ENCODE measurements around the gene AHCYL1.
"Not testable (repeated sequence)": the region's sequence is repeated elsewhere in the genome, so short reads cannot be mapped to it uniquely, and the experiment has no call there.

AHCYL1 gene

DNA sequence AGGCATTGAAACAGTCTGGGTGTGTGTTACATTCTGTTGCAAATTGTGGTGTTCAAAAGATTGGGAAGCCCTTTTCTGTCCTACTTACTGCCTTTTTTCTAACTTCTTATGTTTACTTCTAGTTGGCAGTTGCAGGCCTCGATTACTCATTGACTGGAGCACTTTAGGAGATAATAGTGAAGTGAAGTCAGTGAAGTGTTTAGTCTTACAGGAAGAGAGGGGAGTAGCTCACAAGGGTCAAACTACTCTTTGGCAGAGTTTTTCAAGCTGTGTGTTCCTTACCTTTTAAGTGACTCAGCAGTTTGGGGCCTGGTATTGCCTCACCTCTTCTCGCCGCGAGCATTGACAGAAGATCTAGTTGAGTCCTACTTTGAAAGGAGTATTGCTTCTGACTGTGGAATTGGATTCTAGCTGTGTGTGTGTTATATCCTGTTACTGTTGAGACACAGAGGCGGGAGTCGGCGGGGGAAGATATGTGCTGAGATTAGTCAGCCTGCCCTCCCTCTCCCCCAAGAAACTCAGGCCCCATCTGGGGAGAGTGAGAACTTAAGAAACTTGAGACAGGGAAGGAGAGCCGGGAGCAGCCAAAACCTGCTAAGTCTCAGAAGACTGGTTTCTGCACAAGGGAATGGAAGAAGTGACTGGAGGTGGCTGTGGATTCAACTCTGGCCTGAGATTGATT lies 19.3 kb downstream of the AHCYL1 start:
- DNase-seq: peak; percentile 37

GRCh38 chr1:110004583-110004982 lies 20.0 kb downstream of the AHCYL1 start:
- DNase-seq: peak; percentile 28

GRCh38 chr1:110005971-110006370 lies 21.4 kb downstream of the AHCYL1 start:
- no peak for DNase-seq

- DNase-seq: no peak
Measured at GRCh38 chr1:110006516-110006915, 22.0 kb downstream of the AHCYL1 start.

DNA sequence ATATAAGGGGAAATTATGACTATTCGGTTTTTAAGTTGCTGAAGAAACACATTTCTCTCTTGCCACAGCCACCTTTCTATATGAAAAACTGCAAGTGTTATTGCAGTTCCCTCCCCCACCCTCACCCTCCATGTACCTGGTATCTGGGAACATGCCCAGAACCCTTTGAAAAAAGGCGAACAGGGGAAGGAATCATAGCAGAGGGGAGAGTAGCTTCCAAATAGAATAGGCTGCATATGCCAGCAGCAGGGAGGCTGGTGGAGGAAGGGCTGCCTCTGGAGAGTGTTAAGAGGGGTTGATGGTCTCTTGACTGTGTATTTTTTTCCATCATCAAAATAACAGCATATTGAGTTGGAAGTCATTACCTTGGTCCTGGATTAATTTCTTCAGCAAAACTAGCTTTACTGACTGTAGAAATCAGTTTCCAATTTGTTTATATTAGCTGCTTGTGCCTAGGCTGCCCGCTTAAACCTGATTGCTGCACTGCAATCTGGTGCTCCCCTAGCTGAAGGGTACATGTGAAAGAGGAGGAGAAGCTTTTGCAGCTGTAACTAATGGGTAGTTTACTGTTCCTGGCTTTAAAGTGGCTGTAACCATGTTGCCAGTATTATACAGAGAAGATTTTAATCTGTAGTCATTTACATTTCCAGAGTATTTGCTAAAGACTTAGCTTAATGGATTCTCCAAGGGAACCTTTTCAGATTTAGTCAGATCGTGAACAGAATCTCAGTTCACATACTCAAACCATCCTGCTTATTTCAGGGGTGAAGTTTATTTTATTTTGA lies 22.7 kb downstream of the AHCYL1 start:
- DNase-seq: no peak

GRCh38 chr1:110008971-110009565 lies 24.5 kb downstream of the AHCYL1 start:
- DNase-seq: no peak

DNA sequence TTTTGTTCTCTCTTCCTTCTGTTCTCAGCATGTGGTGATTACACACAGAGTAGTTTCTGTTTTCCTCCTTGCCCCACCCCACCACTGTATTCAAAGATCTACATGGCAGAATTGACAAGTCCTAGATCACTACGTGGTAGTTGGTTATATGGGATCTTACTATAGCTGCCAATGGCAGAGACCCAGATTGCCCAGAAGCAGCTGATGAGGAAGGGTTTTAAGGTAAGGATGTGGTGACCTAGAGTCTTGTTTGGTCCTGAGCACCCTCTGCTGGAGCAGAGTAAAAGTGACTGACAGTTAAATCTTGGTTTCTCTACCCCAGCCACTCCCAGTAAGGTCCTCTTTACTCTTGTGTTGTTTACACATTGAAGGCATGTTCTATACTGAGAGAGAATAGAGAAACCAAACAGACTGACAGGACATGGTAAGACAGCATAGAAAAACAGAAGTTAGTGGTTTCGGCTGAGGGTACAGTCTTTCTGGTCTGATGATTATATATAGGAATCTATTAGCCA lies 27.0 kb downstream of the AHCYL1 start:
- peak; percentile 29 for DNase-seq

GRCh38 chr1:110012100-110012780 lies 27.7 kb downstream of the AHCYL1 start:
- no peak for DNase-seq

DNA sequence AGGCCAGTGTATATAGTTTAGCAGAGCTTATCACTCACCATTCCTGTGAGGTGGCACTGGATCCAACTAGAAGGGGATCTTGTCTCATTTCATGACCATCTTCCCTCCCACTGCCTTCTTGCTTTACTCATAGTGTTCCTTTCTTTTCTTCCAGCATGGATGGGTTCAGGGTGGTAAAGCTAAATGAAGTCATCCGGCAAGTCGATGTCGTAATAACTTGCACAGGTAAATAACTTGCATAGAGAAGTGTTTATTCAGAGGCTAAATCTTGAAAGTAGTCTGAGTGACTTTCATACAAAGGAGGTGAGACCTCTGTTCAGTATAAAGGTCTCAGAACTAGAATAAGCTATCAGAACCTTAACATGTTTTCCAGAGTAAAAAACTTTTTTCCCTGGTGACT lies 33.2 kb downstream of the AHCYL1 start:
- no peak for DNase-seq

DNA sequence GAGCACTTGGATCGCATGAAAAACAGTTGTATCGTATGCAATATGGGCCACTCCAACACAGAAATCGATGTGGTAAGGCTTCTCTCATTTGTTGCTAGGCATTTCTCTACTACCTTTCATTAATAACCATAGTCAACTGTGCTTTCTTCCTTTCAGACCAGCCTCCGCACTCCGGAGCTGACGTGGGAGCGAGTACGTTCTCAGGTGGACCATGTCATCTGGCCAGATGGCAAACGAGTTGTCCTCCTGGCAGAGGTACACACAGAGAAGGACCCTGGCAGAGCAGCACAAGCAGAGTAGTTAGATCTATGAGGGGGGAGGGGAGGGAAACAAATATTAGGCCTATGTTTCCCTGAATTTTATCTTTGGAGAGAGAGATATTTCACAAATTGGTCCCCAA lies 33.8 kb downstream of the AHCYL1 start:
- DNase-seq: no peak

GRCh38 chr1:110019770-110020169 lies 35.2 kb downstream of the AHCYL1 start:
- DNase-seq: no peak

DNA sequence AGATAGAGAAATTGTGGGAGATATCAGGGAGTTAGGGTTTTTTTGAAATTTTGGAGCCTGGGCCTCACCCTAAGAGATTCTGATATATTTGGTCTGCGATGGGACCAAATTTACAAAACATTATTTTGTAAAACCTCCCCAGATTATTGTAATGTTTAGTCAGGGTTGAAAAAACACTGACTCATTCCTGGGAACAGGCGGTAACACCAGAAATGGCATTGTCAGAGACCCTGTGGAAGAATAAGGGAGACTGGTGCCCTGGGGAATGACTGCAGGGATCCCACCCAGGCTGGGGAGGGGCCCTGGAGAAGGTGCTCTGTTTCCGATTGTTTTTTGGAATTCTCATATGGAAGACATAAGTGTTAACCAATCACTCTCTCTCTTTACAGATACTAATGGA lies 36.7 kb downstream of the AHCYL1 start:
- DNase-seq: no peak

DNA sequence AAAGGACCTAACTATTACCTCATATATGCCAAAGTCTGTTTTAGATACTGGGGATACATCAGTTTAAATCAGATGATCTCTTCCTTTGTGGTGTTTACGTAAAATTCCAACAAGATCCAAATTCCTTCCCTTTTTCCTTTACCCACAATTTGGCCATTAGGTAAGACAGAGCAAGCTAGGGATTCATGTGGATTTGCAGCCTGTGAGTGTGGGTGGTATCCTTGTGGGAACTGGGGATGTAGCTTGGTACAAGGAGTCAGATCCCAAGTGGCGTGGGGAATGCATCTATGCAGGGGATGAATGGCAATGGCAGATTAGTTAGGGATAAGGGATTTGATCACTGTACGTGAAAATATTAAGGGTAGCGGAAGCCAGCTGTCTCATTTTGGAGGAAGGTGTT lies 40.0 kb downstream of the AHCYL1 start:
- no peak for DNase-seq

- DNase-seq: not testable (repeated sequence)
Measured at GRCh38 chr1:110030687-110031086, 46.1 kb downstream of the AHCYL1 start.

DNA sequence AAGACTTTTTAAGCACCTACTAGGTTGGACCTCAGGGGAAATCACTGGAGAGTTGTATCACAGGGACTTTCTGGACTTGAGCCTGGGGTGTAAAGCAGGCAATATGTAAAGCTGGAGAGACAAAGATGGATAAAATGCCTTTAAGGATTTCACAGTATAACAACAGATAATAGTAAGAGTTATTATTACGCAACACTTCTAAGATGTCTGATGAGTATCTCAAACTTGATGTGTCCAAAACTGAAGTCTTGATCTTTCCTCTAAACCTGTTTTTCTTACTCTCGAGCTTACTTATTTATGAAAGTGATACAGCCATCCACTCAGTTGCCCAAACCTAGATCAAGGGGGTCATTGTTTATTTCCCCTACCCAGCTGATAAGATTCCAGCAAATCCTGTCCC lies 47.8 kb downstream of the AHCYL1 start:
- DNase-seq: no peak

DNA sequence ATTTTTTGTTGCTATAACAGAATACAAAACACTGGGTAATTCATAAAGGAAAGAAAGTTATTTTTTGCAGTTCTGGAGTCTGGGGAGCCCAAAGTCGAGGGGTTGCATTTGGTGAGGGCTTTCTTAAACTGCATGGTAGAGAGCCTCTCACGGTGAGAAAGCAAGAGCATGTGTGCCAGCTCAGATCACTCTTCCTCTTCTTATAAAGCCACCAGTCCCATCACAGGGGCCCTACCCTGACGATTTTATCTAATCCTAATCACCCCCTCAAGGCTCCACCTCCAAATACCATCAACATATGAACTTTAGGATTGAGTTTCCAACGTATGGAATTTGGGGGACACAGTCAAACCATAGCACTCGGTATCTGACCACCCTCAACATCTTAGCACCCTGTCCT lies 48.9 kb downstream of the AHCYL1 start:
- no peak for DNase-seq

- no peak for DNase-seq
Measured at GRCh38 chr1:110034040-110034450, 49.5 kb downstream of the AHCYL1 start.

- peak; percentile 92 for DNase-seq
Measured at GRCh38 chr1:110034451-110035235, 50.1 kb downstream of the AHCYL1 start, which contains the start of gene STRIP1. STRIP1 (plus strand) TSS chr1:110034624; CDS start chr1:110034638, 14 bp downstream.

DNA sequence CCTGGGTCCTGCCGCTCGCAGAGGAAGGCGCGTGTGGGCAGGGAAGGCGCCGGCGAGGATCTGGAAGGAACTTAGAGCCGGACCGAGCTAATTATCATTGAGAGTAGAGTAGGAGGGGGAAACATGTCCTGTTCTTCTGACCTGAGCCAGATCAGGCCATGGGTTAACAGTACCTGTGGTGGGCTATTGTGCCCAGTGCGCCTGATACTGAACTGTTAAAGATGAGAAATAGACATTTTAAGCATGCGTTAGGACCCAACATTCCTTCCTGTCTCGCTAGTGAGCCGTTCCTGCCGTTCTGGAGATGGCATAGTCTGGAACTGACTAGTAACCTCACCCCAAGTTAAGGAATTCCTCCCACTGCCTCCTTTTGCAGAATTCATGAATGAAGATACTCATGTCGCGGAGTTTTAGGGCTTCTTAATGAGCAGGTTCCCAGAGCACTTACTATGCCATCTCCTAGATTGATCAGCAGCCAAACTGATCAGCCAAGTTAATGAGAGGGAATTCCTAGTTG lies 50.7 kb downstream of the AHCYL1 start:
- DNase-seq: no peak

- no peak for DNase-seq
Measured at GRCh38 chr1:110038271-110038670, 53.7 kb downstream of the AHCYL1 start.

DNA sequence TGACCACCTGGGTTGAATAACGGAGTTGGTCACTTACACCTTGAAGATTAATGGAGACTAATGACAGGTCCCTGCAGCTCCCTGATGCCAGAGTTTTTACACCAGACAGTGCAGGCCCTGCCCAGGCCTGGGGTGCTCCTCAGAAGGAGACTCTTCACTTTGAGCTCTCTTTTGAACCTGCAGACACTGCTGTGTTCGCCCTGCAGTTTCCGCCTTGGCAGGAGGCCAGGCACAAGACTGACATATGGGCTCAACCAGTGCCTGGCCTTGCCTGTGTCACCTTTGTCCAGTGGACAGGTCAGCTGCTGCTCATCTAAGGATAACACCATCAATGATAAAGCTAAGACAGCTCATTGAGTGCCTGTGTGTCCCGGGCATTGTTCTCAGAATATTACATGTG lies 55.1 kb downstream of the AHCYL1 start:
- no peak for DNase-seq

DNA sequence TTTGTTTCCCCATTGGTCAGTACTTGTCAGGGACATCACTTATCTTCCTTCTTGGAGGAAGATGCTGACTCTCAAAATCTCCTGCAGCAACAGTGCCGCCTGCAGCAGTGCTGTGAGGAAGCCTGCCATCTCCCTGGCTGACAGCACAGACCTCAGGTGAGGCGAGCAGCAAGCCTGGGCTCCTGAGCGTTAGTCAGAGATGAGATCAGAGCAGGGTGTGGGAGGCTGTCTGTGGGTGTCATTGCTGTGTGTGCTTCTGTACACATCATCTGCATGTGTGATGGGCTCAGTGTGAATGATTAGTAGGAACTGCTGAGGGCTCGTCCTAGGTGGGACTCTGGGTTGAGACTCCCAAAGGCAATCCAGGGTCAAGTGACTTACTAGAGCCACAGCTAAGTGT lies 56.0 kb downstream of the AHCYL1 start:
- no peak for DNase-seq

All from RPMI8226 (cell line).